Ishikawa (cell line): ENCODE measurements around the gene RELT.

Experiments
- CEBPB ChIP-seq: IDR thresholded peaks from 2 replicates; pipeline ENCODE4 v1.6.1; 2012
- CREB1 ChIP-seq: IDR thresholded peaks from 2 replicates; pipeline ENCODE4 v1.6.1; 2012; ENCODE audit warnings: low read depth
- EGR1 ChIP-seq: IDR thresholded peaks from 2 replicates; pipeline ENCODE4 v1.6.1; 2012
- EP300 ChIP-seq: IDR thresholded peaks from 2 replicates; pipeline ENCODE4 v1.6.1; 2012; ENCODE audit warnings: borderline replicate concordance
- FOXM1 ChIP-seq: IDR thresholded peaks from 2 replicates; pipeline ENCODE4 v1.6.1; 2012; ENCODE audit warnings: low read depth, borderline replicate concordance
- MAX ChIP-seq: IDR thresholded peaks from 2 replicates; pipeline ENCODE4 v1.6.1; 2012
- NFIC ChIP-seq: IDR thresholded peaks from 2 replicates; pipeline ENCODE4 v1.6.1; 2012
- RAD21 ChIP-seq: IDR thresholded peaks from 2 replicates; pipeline ENCODE4 v1.6.1; 2012; ENCODE audit warnings: low read depth
- REST ChIP-seq: IDR thresholded peaks from 2 replicates; pipeline ENCODE4 v1.6.1; 2012; ENCODE audit warnings: low read depth, mild to moderate bottlenecking
- TAF1 ChIP-seq: IDR thresholded peaks from 2 replicates; pipeline ENCODE4 v1.6.1; 2012; ENCODE audit warnings: low read depth, mild to moderate bottlenecking
- TCF12 ChIP-seq: IDR thresholded peaks from 2 replicates; pipeline ENCODE4 v1.6.1; 2012; ENCODE audit warnings: low read depth
- TEAD4 ChIP-seq: IDR thresholded peaks from 2 replicates; pipeline ENCODE4 v1.6.1; 2012
- YY1 ChIP-seq: IDR thresholded peaks from 2 replicates; pipeline ENCODE4 v1.6.1; 2012; ENCODE audit warnings: low read depth
- ZBTB7A ChIP-seq: IDR thresholded peaks from 2 replicates; pipeline ENCODE4 v1.6.1; 2012; ENCODE audit warnings: low read depth

The RELT gene

GRCh38 chr11:73401924-73402833 is 26.0 kb downstream of the RELT start:
- TF ChIP-seq EGR1 (no peak), TEAD4 (no peak), ZBTB7A (no peak), NFIC (no peak), REST (no peak), CEBPB (no peak), CREB1 (no peak), MAX (no peak), TAF1 (no peak), EP300 (no peak), RAD21 (no peak), YY1 (no peak)

GRCh38 chr11:73402834-73403185 is 26.6 kb downstream of the RELT start:
- TF ChIP-seq FOXM1 (no peak), REST (no peak), YY1 (no peak), EGR1 (no peak)

GRCh38 chr11:73403541-73403940 is 27.3 kb downstream of the RELT start:
- TF ChIP-seq ZBTB7A (no peak), RAD21 (no peak), TAF1 (no peak), CREB1 (no peak), TEAD4 (no peak), MAX (no peak), CEBPB (no peak), REST (no peak), NFIC (no peak), YY1 (no peak), EP300 (no peak), FOXM1 (no peak), TCF12 (no peak)

- no peak for TF ChIP-seq EGR1
- no peak for TF ChIP-seq TAF1
- peak; percentile 70 for TF ChIP-seq RAD21
- TF ChIP-seq CEBPB = no peak
- TF ChIP-seq TCF12 = no peak
Measured at GRCh38 chr11:73404048-73404447, 27.8 kb downstream of the RELT start.

- TF ChIP-seq ZBTB7A = no peak
- TF ChIP-seq FOXM1 = no peak
- TF ChIP-seq TCF12 = no peak
- no peak for TF ChIP-seq RAD21
- TF ChIP-seq TEAD4 = no peak
Measured at GRCh38 chr11:73404506-73405145, 28.4 kb downstream of the RELT start.
